ENCODE measurements around the gene MYH6. TPM values are rescaled to one million over a fixed set of nuclear protein-coding genes. Genes with fewer than 3 reads are reported as not detected.

MYH6 gene
- total RNA-seq, 1 experiment from 2014 or later: 0.09 TPM

DNA sequence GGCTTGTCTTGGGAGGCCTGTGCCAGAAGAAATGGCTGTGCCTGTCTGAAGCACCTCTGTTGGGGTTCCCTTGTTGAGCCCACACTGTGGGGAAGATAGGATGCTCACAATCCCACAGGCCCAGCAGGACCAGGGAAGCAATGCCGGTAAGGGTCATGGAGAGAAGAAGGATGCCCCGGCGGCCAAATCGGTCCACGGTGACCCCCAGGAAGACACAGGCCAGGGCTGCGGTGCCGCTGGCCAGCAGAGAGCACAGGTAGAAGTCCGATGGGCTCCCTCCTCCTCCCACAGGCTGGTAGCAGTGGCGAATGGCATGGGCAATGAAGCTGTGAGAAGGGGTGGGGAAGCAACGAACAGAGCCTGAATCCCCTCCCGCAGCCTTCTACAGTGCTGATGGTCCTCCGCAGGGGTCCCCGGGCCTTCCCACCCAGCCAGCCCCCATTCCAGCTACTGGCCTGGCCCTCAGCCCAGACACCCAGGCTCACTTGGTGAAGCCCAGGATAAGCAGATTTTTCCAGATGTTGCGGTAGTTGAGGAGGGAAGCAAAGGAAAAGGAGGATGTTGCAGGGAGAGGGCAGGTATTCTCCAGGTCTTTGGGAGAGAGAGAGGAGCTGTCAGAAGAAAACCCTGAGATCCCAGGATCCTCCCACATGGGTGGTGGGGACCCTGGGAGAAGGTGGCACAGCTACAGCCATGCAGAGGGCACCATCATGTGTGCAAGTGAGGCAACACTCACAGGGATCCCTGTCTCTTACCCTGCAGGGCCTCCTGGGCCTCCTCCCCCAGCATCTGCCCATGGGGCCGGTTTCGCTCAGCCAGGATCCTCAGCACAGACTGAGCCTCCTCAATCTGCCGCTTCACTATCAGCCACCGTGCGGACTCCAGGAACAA lies 60.4 kb downstream of the MYH6 start (continued):
- TF ChIP-seq, protein P1, sequence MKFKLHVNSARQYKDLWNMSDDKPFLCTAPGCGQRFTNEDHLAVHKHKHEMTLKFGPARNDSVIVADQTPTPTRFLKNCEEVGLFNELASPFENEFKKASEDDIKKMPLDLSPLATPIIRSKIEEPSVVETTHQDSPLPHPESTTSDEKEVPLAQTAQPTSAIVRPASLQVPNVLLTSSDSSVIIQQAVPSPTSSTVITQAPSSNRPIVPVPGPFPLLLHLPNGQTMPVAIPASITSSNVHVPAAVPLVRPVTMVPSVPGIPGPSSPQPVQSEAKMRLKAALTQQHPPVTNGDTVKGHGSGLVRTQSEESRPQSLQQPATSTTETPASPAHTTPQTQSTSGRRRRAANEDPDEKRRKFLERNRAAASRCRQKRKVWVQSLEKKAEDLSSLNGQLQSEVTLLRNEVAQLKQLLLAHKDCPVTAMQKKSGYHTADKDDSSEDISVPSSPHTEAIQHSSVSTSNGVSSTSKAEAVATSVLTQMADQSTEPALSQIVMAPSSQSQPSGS (CRISPR knock-in tag; IDR thresholded peaks at IDR 0.05; ENCODE audit: borderline replicate concordance, low read depth): no peak
- TF ChIP-seq ZNF138 (CRISPR knock-in tag; conservative IDR thresholded peaks at IDR 0.05) (no peak), FOXK1 (CRISPR knock-in tag; IDR thresholded peaks at IDR 0.05) (no peak), SMAD4 (CRISPR knock-in tag; IDR thresholded peaks at IDR 0.05) (no peak), NFE2L1 (CRISPR knock-in tag; IDR thresholded peaks at IDR 0.05) (no peak), OVOL2 (CRISPR knock-in tag; IDR thresholded peaks at IDR 0.05; ENCODE audit: borderline replicate concordance) (no peak), NR2C2 (CRISPR knock-in tag; IDR thresholded peaks at IDR 0.05) (no peak), CBFB (CRISPR knock-in tag; IDR thresholded peaks at IDR 0.05; ENCODE audit: low read depth) (no peak)
- TF ChIP-seq, protein P2, sequence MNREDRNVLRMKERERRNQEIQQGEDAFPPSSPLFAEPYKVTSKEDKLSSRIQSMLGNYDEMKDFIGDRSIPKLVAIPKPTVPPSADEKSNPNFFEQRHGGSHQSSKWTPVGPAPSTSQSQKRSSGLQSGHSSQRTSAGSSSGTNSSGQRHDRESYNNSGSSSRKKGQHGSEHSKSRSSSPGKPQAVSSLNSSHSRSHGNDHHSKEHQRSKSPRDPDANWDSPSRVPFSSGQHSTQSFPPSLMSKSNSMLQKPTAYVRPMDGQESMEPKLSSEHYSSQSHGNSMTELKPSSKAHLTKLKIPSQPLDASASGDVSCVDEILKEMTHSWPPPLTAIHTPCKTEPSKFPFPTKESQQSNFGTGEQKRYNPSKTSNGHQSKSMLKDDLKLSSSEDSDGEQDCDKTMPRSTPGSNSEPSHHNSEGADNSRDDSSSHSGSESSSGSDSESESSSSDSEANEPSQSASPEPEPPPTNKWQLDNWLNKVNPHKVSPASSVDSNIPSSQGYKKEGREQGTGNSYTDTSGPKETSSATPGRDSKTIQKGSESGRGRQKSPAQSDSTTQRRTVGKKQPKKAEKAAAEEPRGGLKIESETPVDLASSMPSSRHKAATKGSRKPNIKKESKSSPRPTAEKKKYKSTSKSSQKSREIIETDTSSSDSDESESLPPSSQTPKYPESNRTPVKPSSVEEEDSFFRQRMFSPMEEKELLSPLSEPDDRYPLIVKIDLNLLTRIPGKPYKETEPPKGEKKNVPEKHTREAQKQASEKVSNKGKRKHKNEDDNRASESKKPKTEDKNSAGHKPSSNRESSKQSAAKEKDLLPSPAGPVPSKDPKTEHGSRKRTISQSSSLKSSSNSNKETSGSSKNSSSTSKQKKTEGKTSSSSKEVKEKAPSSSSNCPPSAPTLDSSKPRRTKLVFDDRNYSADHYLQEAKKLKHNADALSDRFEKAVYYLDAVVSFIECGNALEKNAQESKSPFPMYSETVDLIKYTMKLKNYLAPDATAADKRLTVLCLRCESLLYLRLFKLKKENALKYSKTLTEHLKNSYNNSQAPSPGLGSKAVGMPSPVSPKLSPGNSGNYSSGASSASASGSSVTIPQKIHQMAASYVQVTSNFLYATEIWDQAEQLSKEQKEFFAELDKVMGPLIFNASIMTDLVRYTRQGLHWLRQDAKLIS (CRISPR knock-in tag; IDR thresholded peaks at IDR 0.05; ENCODE audit: borderline replicate concordance): no peak
- TF ChIP-seq, protein P3, sequence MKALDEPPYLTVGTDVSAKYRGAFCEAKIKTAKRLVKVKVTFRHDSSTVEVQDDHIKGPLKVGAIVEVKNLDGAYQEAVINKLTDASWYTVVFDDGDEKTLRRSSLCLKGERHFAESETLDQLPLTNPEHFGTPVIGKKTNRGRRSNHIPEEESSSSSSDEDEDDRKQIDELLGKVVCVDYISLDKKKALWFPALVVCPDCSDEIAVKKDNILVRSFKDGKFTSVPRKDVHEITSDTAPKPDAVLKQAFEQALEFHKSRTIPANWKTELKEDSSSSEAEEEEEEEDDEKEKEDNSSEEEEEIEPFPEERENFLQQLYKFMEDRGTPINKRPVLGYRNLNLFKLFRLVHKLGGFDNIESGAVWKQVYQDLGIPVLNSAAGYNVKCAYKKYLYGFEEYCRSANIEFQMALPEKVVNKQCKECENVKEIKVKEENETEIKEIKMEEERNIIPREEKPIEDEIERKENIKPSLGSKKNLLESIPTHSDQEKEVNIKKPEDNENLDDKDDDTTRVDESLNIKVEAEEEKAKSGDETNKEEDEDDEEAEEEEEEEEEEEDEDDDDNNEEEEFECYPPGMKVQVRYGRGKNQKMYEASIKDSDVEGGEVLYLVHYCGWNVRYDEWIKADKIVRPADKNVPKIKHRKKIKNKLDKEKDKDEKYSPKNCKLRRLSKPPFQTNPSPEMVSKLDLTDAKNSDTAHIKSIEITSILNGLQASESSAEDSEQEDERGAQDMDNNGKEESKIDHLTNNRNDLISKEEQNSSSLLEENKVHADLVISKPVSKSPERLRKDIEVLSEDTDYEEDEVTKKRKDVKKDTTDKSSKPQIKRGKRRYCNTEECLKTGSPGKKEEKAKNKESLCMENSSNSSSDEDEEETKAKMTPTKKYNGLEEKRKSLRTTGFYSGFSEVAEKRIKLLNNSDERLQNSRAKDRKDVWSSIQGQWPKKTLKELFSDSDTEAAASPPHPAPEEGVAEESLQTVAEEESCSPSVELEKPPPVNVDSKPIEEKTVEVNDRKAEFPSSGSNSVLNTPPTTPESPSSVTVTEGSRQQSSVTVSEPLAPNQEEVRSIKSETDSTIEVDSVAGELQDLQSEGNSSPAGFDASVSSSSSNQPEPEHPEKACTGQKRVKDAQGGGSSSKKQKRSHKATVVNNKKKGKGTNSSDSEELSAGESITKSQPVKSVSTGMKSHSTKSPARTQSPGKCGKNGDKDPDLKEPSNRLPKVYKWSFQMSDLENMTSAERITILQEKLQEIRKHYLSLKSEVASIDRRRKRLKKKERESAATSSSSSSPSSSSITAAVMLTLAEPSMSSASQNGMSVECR (CRISPR knock-in tag; IDR thresholded peaks at IDR 0.05; ENCODE audit: borderline replicate concordance): no peak
- TF ChIP-seq, protein P4, sequence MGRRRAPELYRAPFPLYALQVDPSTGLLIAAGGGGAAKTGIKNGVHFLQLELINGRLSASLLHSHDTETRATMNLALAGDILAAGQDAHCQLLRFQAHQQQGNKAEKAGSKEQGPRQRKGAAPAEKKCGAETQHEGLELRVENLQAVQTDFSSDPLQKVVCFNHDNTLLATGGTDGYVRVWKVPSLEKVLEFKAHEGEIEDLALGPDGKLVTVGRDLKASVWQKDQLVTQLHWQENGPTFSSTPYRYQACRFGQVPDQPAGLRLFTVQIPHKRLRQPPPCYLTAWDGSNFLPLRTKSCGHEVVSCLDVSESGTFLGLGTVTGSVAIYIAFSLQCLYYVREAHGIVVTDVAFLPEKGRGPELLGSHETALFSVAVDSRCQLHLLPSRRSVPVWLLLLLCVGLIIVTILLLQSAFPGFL (CRISPR knock-in tag; IDR thresholded peaks at IDR 0.05; ENCODE audit: borderline replicate concordance): no peak
- TF ChIP-seq, protein P5, sequence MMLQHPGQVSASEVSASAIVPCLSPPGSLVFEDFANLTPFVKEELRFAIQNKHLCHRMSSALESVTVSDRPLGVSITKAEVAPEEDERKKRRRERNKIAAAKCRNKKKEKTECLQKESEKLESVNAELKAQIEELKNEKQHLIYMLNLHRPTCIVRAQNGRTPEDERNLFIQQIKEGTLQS (CRISPR knock-in tag; conservative IDR thresholded peaks at IDR 0.05): no peak
